ENCODE measurements around the gene KLK10. TPM values are rescaled to one million over a fixed set of nuclear protein-coding genes. Genes with fewer than 3 reads are reported as not detected.

KLK10 gene
- total RNA-seq, 4 donors from 2014 or later = 0.63 TPM; not detected in 3

DNA sequence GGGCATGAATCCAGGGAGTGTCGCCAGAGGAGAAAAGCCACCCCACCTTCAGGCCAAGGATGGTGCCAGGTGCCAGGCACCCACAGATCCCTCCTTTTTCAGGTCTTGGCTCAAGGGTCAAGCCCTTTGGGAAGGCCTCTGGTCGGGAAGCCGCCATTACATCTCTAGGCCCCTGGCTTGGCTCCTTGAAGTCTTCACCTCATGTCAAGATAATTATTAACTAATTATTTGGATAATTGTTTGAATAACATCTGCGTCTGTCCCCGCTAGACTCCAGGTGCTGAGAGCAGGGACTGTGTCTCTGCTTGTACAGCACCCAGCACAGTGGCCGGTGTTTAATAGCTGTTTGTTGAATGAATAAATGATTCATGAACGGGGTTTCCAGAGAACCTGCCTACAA is 44.2 kb upstream of the KLK10 start:
- Histone ChIP-seq H3K27me3 (no peaks in the 10 kb centered on the region), H3K4me1 (peaks cover 4 to 7% of the 10 kb centered on the region in 2 donors), H3K9me3 (no peaks in the 10 kb centered on the region), H3K36me3 (no peaks in the 10 kb centered on the region), H3K27ac (no peak overlapping the region), H3K4me3 (replicated peaks in 1 of 3) (no peak overlapping the region)
- TF ChIP-seq, protein P1, sequence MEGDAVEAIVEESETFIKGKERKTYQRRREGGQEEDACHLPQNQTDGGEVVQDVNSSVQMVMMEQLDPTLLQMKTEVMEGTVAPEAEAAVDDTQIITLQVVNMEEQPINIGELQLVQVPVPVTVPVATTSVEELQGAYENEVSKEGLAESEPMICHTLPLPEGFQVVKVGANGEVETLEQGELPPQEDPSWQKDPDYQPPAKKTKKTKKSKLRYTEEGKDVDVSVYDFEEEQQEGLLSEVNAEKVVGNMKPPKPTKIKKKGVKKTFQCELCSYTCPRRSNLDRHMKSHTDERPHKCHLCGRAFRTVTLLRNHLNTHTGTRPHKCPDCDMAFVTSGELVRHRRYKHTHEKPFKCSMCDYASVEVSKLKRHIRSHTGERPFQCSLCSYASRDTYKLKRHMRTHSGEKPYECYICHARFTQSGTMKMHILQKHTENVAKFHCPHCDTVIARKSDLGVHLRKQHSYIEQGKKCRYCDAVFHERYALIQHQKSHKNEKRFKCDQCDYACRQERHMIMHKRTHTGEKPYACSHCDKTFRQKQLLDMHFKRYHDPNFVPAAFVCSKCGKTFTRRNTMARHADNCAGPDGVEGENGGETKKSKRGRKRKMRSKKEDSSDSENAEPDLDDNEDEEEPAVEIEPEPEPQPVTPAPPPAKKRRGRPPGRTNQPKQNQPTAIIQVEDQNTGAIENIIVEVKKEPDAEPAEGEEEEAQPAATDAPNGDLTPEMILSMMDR (IDR thresholded peaks at IDR 0.05) = no peak
- TF ChIP-seq POLR2A (IDR thresholded peaks at IDR 0.05) = no peak
- 85 to 90% methylated on average over 7 of the region's 7 CpGs for WGBS, 2 donors
- no peak for DNase-seq
- intact Hi-C loops (cut with DNase I) = no loop called here

DNA sequence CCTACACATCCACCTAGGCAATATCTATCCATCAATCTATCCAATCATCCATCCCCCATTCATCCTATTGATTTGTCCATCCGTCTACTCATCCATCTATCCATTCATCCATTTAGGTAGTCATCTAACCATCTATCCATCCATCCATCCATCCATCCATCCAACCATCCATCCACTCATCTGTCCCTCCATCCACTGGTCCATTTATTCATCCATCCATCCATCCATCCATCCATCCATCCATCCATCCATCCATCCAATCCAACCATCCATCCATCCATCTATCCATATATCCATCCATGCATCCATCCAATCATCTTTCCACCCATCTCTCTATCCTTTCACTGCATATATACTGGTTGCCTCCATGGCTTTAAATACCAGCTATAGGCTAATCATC is 41.5 kb upstream of the KLK10 start:
- Histone ChIP-seq H3K4me3 (replicated peaks in 1 of 3) (no peak overlapping the region), H3K36me3 (no peaks in the 10 kb centered on the region), H3K27ac (no peak overlapping the region), H3K27me3 (no peaks in the 10 kb centered on the region), H3K9me3 (no peaks in the 10 kb centered on the region), H3K4me1 (peaks cover 4 to 7% of the 10 kb centered on the region in 2 donors)
- intact Hi-C loops (cut with DNase I) = no loop called here
- WGBS, 2 donors = 0 to 90% methylated on average over 1 of the region's 1 CpG
- DNase-seq = no peak
- TF ChIP-seq, protein P1 (IDR thresholded peaks at IDR 0.05) = no peak

DNA sequence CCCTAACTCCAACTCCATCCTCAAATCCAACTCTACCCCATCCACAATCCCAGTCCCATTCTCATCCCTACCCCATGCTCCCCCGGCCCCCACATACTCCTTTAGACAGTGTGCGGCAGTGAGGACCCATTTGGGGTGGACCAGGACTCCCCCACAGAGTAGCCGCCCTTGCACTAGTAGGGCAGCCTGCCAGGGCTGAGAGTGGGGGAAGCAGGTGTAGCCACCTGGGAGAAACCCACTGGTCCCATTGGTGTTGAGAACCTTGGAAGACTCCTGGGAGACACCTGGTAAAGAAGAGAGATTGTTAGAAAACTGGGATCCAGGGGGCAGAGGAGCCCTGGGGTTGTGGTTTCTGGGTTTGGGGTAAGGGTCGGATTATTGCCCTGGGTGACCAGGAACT is 40.8 kb upstream of the KLK10 start:
- Histone ChIP-seq H3K36me3 (no peaks in the 10 kb centered on the region), H3K27ac (no peak overlapping the region), H3K4me3 (replicated peaks in 1 of 3) (no peak overlapping the region), H3K4me1 (peaks cover 4 to 7% of the 10 kb centered on the region in 2 donors), H3K27me3 (no peaks in the 10 kb centered on the region), H3K9me3 (no peaks in the 10 kb centered on the region)
- no peak for DNase-seq
- TF ChIP-seq POLR2A (IDR thresholded peaks at IDR 0.05) = no peak
- TF ChIP-seq, protein P1 (IDR thresholded peaks at IDR 0.05) = no peak
- intact Hi-C loops (cut with DNase I) = no loop called here
- WGBS, 2 donors = 63 to 90% methylated on average over 4 of the region's 4 CpGs

DNA sequence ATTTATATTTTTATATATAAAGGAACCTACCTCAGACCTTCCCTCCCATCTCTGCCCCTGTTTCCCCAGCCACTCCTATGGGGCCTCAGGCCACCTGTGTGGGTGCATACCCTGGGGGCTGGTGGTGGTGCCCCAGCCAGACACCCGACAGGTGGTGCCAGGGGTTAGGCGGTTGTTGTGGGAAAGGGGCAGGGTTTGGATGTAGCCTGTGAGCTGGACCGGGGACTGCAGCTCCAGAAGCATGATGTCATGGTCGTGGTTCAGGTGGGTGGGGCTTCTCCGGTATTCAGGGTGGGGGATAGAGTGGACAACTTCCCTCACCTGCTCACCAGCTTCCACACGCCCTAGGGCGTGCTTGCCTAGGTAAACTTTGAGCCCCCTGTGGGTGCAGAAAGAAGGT is 40.2 kb upstream of the KLK10 start:
- Histone ChIP-seq H3K4me1 (peaks cover 0 to 2% of the 10 kb centered on the region in 2 donors), H3K27ac (no peak overlapping the region), H3K9me3 (no peaks in the 10 kb centered on the region), H3K27me3 (no peaks in the 10 kb centered on the region), H3K36me3 (no peaks in the 10 kb centered on the region), H3K4me3 (replicated peaks in 1 of 3) (no peak overlapping the region)
- 81 to 84% methylated on average over 7 of the region's 7 CpGs for WGBS, 2 donors
- TF ChIP-seq, protein P1 (IDR thresholded peaks at IDR 0.05) = no peak
- TF ChIP-seq POLR2A (IDR thresholded peaks at IDR 0.05) = no peak
- intact Hi-C loops (cut with DNase I) = no loop called here
- no peak for DNase-seq

DNA sequence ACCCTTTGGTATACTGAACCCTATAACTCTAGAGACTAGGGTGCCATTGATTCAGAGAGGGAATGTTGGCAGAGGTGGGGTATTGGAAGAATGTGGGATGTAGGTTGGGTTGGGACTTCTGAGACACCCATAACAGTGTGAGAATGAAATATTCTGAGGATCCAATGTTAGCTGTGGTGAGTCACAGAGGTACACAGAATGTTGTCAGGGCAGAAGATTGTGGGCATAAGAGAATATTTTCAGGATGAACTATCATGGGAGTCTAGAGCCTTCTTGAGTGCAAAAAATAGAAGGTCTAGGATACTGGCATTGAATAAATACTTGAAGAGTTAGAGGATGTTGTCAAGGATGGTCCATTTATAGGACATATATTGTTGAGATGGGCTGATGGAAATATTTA is 36.4 kb upstream of the KLK10 start:
- H3K4me3 ChIP-seq (replicated peaks in 1 of 3) = no peak overlapping the region
- intact Hi-C loops (cut with DNase I) = no loop called here

More for the DNA sequence above, 36.4 kb upstream of the KLK10 start:
- Histone ChIP-seq H3K27me3 (no peaks in the 10 kb centered on the region), H3K27ac (no peak overlapping the region), H3K4me1 (no peaks in the 10 kb centered on the region), H3K9me3 (no peaks in the 10 kb centered on the region), H3K36me3 (no peaks in the 10 kb centered on the region)
- no peak for TF ChIP-seq POLR2A (IDR thresholded peaks at IDR 0.05)
- TF ChIP-seq, protein P1 (IDR thresholded peaks at IDR 0.05) = no peak
- no peak for DNase-seq

All from thyroid gland (tissue), 4 donors.